ENCODE measurements around the gene PCCB. TPM values are rescaled to one million over a fixed set of nuclear protein-coding genes. Genes with fewer than 3 reads are reported as not detected.
A peak's percentile ranks its signal among the peaks of the same experiment; 100 is the strongest.
"Not testable (repeated sequence)": the region's sequence is repeated elsewhere in the genome, so short reads cannot be mapped to it uniquely, and the experiment has no call there.

The PCCB gene
- total RNA-seq, 2 experiments from 2014 or later: 24.7 to 26.9 TPM

DNA sequence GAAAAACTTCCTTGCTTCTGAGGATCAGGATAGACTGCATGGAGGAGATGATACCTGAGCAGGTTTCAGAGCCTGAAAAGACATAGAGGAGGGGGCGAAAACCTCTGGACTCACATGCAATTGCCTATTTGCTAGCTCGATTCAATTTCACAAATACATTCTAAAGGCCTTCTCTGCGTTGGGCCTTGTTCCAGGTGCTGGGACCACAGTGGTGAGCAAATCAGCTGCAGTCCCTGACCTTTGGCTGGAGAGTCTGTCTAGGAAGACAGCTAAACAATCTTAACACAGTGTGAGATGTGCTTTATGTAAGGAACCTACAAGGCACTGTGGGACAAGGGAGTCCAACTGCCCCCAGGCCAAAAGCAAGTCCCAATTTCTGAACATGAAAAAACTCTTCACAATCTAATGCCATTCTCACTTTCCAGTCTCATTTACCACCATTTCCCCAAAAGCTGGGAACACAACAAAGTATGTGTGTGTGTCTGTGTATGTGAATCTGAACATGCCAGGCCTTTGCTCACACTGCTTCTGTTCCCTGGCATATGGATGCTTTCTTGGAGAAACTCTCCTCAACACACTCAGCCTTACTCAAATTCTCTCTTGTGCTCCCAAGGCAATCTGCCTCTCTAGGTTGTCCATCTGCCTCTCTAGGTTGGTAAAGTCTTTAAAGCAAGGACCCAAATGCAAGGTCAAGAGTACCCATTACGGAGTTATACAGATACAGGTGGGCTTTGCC lies 2.1 kb upstream of the PCCB start:
- CTCF ChIA-PET: interaction anchor here (0.6 kb wide), 1 partner anchor 114 kb away, joined by 4 read pairs; no protein-coding TSS in a partner anchor

DNA sequence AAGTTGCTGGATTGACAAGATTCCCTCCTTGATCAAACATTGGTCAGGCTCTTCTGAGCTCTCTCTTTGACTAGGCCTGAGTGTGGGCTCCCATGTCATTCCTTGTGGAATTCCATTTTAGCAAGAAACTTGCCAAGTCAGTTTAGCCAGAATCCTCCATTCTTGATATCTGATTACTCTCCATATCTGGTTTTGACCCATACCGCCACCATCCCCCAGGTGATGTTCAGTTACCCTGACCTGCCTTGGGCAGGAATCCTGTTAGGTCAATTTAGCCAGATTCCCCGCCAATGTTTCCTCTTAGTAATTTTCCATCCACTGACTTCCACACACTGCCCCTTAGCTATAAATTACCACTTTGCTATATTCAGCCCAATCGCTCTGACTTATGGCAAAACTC lies 1.0 kb upstream of the PCCB start:
- POLR2A ChIA-PET: interaction anchor here (1.0 to 5.6 kb wide), 3 partner anchors 52 to 503 kb away, joined by 3 to 53 read pairs (median 26); partner anchors contain the start of genes MSL2 and STAG1
- Mint-ChIP-seq H3K27me3 (no peaks in the 10 kb centered on the region), H3K4me1 (peaks cover 23% of the 10 kb centered on the region), H3K27ac (no peak overlapping the region), H3K4me3 (no peak overlapping the region), H3K9me3 (no peaks in the 10 kb centered on the region), H3K36me3 (ENCODE audit: low read depth) (no peaks in the 10 kb centered on the region)
- DNase-seq: no peak
- CTCF ChIA-PET: interaction anchor here (2.7 to 3.7 kb wide), 2 partner anchors 52 to 503 kb away, joined by 21 to 27 read pairs; partner anchors contain the start of genes MSL2 and STAG1

More for the DNA sequence above, 2.1 kb upstream of the PCCB start:
- Mint-ChIP-seq H3K27ac (no peak overlapping the region), H3K4me1 (peaks cover 23% of the 10 kb centered on the region), H3K4me3 (no peak overlapping the region), H3K27me3 (no peaks in the 10 kb centered on the region), H3K36me3 (ENCODE audit: low read depth) (no peaks in the 10 kb centered on the region), H3K9me3 (no peaks in the 10 kb centered on the region)
- POLR2A ChIA-PET: interaction anchor here (1.0 to 5.6 kb wide), 3 partner anchors 51 to 505 kb away, joined by 3 to 53 read pairs (median 26); partner anchors contain the start of genes MSL2 and STAG1
- no peak for DNase-seq

DNA sequence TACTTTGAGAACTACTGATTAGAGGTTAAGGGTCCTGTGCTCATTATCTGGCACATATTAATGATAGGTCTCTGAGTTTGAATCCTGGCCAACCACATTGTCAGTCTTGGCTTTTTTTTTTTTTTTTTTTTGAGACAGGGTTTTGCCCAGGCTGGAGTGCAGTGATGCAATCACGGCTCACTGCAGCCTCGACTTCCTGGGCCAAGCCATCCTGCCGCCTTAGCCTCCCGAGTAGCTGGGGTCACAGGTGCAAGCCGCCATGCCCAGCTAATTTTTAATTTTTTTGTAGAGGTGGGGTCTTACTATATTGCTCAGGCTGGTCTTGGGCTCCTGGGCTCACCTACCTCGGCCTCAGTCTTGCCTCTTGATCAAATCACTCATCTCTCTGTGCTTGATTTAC lies 547 bp upstream of the PCCB start:
- no peaks in the 10 kb centered on the region for H3K36me3 Mint-ChIP-seq (ENCODE audit: low read depth)
- peak overlapping the region; percentile 83 for H3K4me3 Mint-ChIP-seq
- no peaks in the 10 kb centered on the region for H3K27me3 Mint-ChIP-seq
- DNase-seq: no peak
- H3K9me3 Mint-ChIP-seq: no peaks in the 10 kb centered on the region
- ChIA-PET POLR2A (interaction anchor here (1.8 to 5.6 kb wide), 4 partner anchors 53 to 612 kb away, joined by 4 to 53 read pairs (median 17); partner anchors contain the start of genes MSL2, NCK1 and STAG1), CTCF (interaction anchor here (0.9 to 3.7 kb wide), 3 partner anchors 53 to 503 kb away, joined by 3 to 27 read pairs (median 21); partner anchors contain the start of genes MSL2 and STAG1)
- peak overlapping the region; percentile 82 for H3K27ac Mint-ChIP-seq
- peaks cover 23% of the 10 kb centered on the region for H3K4me1 Mint-ChIP-seq

DNA sequence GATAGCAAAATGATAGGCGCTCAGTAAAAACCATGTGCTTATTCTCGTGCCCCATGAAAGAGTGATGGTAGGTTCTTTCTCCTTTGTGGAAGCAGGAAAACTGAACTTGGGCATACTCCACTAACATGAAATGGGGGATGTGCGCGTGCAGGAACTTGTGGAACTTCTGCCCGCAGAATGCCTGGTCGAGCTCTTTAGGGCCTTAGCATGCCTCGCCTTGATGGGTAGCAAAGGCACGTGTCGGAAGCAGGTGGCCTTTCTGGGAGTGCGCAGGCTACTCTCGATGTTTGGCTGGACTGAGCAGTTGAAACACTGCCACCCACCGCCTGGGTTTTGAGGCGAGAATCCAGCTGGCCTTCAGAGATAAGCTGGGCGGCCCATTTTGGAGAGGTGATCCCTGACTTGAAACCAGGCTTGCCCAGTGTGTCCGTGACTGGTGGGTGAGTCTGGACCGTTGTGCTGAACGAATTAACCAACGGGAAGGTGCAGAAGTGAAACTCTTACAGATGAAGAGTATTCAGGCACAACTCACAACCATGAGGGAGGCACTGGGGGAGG lies 842 bp downstream of the PCCB start:
- ChIA-PET POLR2A (interaction anchor here (0.6 to 5.6 kb wide), 7 partner anchors 54 to 611 kb away, joined by 3 to 53 read pairs (median 4); partner anchors contain the start of genes MSL2, NCK1 and STAG1), CTCF (interaction anchor here (0.6 to 3.7 kb wide), 5 partner anchors 23 to 763 kb away, joined by 3 to 27 read pairs (median 9); partner anchors contain the start of genes MSL2 and STAG1)
- Mint-ChIP-seq H3K4me3 (peak overlapping the region; percentile 83), H3K27ac (peak overlapping the region; percentile 82), H3K4me1 (peaks cover 23% of the 10 kb centered on the region), H3K36me3 (ENCODE audit: low read depth) (no peaks in the 10 kb centered on the region), H3K27me3 (no peaks in the 10 kb centered on the region), H3K9me3 (no peaks in the 10 kb centered on the region)
- DNase-seq: peak; percentile 19

DNA sequence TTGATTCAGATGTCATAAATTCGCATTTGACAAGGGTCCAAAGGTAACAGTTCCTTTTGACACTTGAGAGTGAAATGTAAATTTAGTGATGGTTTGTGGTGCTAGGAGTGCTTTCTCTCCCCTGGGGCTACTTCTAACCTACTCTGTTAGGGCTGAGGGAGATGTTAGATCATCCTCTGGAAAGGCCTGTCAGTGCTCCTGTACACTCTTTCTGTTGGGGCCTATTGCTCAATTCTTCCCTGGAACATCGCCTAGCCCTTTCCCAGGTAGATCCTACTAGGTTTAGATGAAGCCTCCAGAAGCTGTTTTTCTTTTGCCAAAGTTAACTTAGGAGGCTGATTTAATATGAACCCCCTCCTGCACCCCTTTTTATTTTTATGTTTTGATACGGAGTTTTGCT lies 1.4 kb downstream of the PCCB start:
- DNase-seq: no peak
- ChIA-PET CTCF (interaction anchor here (0.8 to 3.7 kb wide), 4 partner anchors 23 to 762 kb away, joined by 3 to 27 read pairs (median 12); partner anchors contain the start of genes MSL2 and STAG1), POLR2A (interaction anchor here (2.5 to 5.6 kb wide), 3 partner anchors 54 to 501 kb away, joined by 8 to 53 read pairs (median 26); partner anchors contain the start of genes MSL2 and STAG1)
- Mint-ChIP-seq H3K27me3 (no peaks in the 10 kb centered on the region), H3K27ac (peak overlapping the region; percentile 29), H3K4me1 (peaks cover 23% of the 10 kb centered on the region), H3K9me3 (no peaks in the 10 kb centered on the region), H3K4me3 (peak overlapping the region; percentile 83), H3K36me3 (ENCODE audit: low read depth) (peaks cover 5% of the 10 kb centered on the region)

DNA sequence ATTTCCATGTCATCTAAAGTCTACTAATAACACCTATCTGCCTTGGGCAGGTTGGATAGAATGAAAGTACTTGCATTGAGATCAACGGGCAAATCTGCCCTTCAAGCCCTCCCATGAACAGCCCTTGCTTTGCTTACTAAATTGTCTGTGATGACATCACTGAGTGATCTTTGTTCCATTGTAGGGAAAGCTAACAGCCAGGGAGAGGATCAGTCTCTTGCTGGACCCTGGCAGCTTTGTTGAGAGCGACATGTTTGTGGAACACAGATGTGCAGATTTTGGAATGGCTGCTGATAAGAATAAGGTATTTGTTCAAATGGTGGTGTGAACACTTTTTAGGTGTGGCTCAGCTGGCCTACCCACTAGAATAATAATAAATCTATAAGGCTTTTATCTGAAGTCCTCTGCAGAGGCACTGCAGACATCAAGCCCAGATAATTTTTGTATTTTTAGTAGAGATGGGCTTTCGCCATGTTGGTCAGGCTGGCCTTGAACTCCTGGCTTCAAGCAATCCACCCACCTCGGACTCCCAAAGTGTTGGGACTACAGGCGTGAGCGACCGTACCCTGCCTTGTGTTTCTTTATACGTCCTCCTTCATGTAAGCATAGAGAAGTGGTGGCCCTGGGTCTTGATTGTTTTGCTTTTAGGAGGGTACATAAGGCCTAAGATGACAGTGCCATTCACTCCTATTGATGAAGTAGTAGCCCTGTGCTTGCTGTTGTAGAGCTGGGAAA lies 5.7 kb downstream of the PCCB start:
- ChIA-PET POLR2A (no interaction called here), CTCF (interaction anchor here (1.0 kb wide), 1 partner anchor 497 kb away, joined by 3 read pairs; the partner anchor contains the start of gene STAG1)
- Mint-ChIP-seq H3K27me3 (no peaks in the 10 kb centered on the region), H3K36me3 (ENCODE audit: low read depth) (peaks cover 9% of the 10 kb centered on the region), H3K9me3 (no peaks in the 10 kb centered on the region), H3K4me3 (no peak overlapping the region), H3K4me1 (peaks cover 12% of the 10 kb centered on the region), H3K27ac (no peak overlapping the region)
- DNase-seq: no peak

DNA sequence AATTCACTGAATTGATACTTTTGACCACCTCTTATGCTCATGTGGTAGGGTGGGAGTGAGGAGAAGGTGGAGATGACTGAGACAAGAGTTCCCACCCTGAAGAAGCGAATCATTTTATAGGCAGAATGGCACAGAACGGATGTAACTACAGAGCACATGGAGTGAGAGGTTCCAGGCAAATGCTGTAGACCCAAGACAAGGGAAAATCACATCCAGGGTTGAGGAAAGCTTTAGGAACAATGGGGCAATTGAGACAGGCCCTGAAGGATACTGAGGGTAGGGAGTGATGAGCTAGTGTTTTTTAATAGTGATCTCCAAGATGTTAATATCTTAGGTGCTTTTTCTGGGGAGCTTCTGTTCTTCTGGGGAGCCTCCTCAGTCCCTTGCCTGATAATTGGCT lies 8.1 kb downstream of the PCCB start:
- CTCF ChIA-PET: no interaction called here
- no peak for DNase-seq
- H3K36me3 Mint-ChIP-seq (ENCODE audit: low read depth): peaks cover 28% of the 10 kb centered on the region
- no peaks in the 10 kb centered on the region for H3K9me3 Mint-ChIP-seq
- no peak overlapping the region for H3K27ac Mint-ChIP-seq
- no peaks in the 10 kb centered on the region for H3K27me3 Mint-ChIP-seq
- no peak overlapping the region for H3K4me3 Mint-ChIP-seq
- no peaks in the 10 kb centered on the region for H3K4me1 Mint-ChIP-seq
- POLR2A ChIA-PET: no interaction called here

DNA sequence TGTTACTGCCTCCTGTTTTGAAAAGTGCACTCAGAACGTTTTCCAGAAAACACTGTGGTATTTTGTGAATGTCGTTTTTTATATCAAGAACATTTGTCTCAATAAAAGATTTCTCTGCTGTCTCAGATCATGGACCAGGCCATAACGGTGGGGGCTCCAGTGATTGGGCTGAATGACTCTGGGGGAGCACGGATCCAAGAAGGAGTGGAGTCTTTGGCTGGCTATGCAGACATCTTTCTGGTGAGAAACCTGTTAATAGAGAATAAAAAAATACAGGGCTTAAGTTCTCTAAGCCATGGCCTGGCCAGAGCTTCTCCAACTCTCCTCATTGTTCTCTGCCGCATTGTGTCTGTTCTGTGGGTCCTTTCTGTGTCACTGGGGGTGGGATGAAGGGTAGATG lies 11.7 kb downstream of the PCCB start:
- Mint-ChIP-seq H3K4me3 (no peak overlapping the region), H3K27ac (no peak overlapping the region), H3K27me3 (no peaks in the 10 kb centered on the region), H3K36me3 (ENCODE audit: low read depth) (peaks cover 37% of the 10 kb centered on the region), H3K9me3 (no peaks in the 10 kb centered on the region), H3K4me1 (peaks cover 3% of the 10 kb centered on the region)
- CTCF ChIA-PET: no interaction called here
- no peak for DNase-seq
- POLR2A ChIA-PET: no interaction called here

DNA sequence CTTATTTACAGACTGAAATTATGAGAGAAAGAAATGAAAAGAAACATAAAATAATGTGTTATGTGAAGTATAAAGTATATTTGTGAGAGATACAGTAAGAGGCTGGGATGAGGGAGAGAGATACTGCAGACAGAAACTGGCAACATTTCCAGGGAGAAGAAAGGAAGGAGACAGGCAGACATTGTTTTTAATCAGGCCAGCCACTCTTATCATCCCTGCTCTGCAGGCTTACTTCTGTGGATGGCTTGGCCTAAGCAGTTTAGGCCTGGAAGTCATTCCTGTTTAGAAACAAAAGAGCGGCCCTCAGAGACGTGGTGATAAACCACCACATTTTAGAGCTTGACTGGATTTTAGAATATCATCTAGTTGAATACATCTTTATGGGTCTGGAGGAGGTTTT lies 12.4 kb downstream of the PCCB start:
- Mint-ChIP-seq H3K4me1 (peaks cover 3% of the 10 kb centered on the region), H3K4me3 (no peak overlapping the region), H3K27me3 (no peaks in the 10 kb centered on the region), H3K9me3 (no peaks in the 10 kb centered on the region), H3K27ac (no peak overlapping the region), H3K36me3 (ENCODE audit: low read depth) (peaks cover 37% of the 10 kb centered on the region)
- ChIA-PET POLR2A (no interaction called here), CTCF (no interaction called here)
- no peak for DNase-seq

DNA sequence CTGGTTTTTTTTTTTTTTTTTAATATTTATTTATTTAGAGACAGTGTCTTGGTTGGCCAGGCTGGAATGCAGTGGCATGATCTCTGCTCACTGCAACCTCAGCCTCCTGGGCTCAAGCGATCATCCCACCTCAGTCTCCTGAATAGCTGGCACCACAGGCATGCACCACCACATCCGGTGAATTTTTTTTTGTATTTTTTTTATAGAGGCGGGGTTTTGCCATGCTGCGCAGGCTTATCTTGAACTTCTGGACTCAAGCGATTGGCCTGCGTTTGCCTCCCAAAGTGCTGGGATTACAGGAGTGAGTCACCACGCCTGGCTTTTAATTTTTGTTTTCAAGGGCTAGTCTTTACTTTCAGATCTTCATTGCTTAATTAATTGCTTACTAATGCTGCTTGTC lies 13.1 kb downstream of the PCCB start:
- H3K4me1 Mint-ChIP-seq: peaks cover 3% of the 10 kb centered on the region
- H3K27me3 Mint-ChIP-seq: no peaks in the 10 kb centered on the region
- ChIA-PET CTCF (no interaction called here), POLR2A (no interaction called here)
- no peaks in the 10 kb centered on the region for H3K9me3 Mint-ChIP-seq
- no peak for DNase-seq
- H3K27ac Mint-ChIP-seq: no peak overlapping the region
- H3K4me3 Mint-ChIP-seq: no peak overlapping the region
- H3K36me3 Mint-ChIP-seq (ENCODE audit: low read depth): peaks cover 37% of the 10 kb centered on the region

DNA sequence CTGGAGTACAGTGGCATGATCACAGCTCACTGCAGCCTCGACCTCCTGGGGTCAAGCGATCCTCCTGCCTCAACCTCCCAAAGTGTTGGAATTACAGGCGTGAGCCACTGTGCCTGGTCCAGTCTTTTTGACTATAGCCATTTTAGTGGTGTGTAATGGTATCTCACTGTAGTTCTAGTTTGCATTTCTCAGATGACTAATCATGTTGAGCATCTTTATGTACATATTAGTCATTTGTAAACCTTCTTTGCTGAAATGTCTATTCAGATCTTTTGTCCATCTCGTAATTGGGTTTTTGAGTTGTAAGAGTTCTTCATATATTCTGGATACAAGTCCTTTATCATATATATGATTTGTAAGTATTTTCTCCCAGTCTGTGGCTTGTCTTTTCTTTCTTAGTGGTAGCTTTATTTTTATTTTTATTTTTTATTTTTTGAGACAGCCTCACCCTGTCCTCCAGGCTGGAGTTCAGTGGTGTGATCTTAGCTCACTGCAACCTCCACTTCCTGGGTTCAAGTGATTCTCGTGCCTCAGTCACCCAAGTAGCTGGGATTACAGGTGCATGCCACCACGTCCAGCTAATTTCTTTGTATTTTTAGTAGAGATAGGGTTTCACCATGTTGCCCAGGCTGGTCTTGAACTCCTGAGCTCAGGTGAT lies 16.5 kb downstream of the PCCB start:
- peaks cover 46% of the 10 kb centered on the region for H3K36me3 Mint-ChIP-seq (ENCODE audit: low read depth)
- CTCF ChIA-PET: interaction anchor here (0.7 to 1.2 kb wide), 2 partner anchors 72 to 766 kb away, joined by 3 read pairs; no protein-coding TSS in a partner anchor
- POLR2A ChIA-PET, H3K9me3 Mint-ChIP-seq, H3K27me3 Mint-ChIP-seq, DNase-seq, H3K27ac Mint-ChIP-seq, H3K4me3 Mint-ChIP-seq: not testable (repeated sequence)
- H3K4me1 Mint-ChIP-seq: peaks cover 17% of the 10 kb centered on the region

DNA sequence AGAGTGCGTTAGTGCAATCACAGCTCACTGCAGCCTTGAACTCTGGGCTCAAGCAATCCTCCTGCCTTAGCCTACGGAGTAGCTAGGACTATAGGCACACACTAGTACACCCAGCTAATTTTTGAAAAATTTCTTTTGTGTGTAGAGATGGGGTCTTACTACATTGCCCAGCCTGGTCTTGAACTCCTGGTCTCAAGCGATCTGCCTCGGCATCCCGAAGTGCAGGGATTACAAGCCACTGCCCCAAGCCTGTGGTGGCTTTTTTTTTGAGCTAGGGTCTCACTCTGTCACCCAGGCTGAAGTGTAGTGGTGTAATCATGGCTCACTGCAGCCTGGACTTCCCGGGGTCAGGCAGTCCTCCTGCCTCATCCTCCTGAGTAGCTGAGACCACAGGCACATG lies 17.1 kb downstream of the PCCB start:
- Mint-ChIP-seq H3K9me3 (no peaks in the 10 kb centered on the region), H3K4me1 (peaks cover 22% of the 10 kb centered on the region), H3K27me3 (no peaks in the 10 kb centered on the region), H3K4me3 (no peak overlapping the region), H3K36me3 (ENCODE audit: low read depth) (peaks cover 44% of the 10 kb centered on the region), H3K27ac (no peak overlapping the region)
- ChIA-PET CTCF (interaction anchor here (1.2 kb wide), 1 partner anchor 765 kb away, joined by 3 read pairs; no protein-coding TSS in a partner anchor), POLR2A (no interaction called here)
- DNase-seq: no peak

All from activated CD4-positive, alpha-beta memory T cell treated with anti-CD3 and anti-CD28 coated beads, Interleukin-2, amount 10 ng/mL, durations not matched to agents 7 days and 5 days (primary cell).